ENCODE data around the gene RFK.

- TF ChIP-seq CTCF (IDR thresholded peaks at IDR 0.05) (no peak), POLR2AphosphoS5 (IDR thresholded peaks at IDR 0.05) (no peak)
Observed at GRCh38 chr9:76377791-76378190, 16.4 kb downstream of the RFK start.

Measured in prostate gland (tissue), 2 donors.